GM12865 (cell line): ENCODE data around the gene TM9SF2.

ENCODE experiments used
- DNase-seq: peaks from one replicate; pipeline ENCODE4 v3.0.0; 2010; ENCODE audit warnings: low read depth
- H3K4me3 ChIP-seq: 2 replicates; pipeline ENCODE4 v1.5.1; 2011; ENCODE audit warnings: mild to moderate bottlenecking, low read depth, low read length, control low read depth
- CTCF ChIP-seq: IDR thresholded peaks from 2 replicates; pipeline ENCODE4 v1.5.1; 2011; ENCODE audit warnings: low read length, control low read depth, low read depth, inconsistent platforms; ENCODE audit not compliant: insufficient read depth; ENCODE audit errors: missing control alignments

Gene TM9SF2

GRCh38 chr13:99577934-99578917, 77.0 kb downstream of the TM9SF2 start:
- DNase-seq = peak; percentile 24
- H3K4me3 ChIP-seq = no peak overlapping the region
- no peak for TF ChIP-seq CTCF

GRCh38 chr13:99580500-99581268, 79.4 kb downstream of the TM9SF2 start:
- TF ChIP-seq CTCF = no peak
- H3K4me3 ChIP-seq = no peak overlapping the region
- no peak for DNase-seq

GRCh38 chr13:99582511-99582910, 81.2 kb downstream of the TM9SF2 start:
- no peak for DNase-seq
- no peak for TF ChIP-seq CTCF
- no peak overlapping the region for H3K4me3 ChIP-seq

GRCh38 chr13:99585609-99586008, 84.3 kb downstream of the TM9SF2 start:
- no peak for DNase-seq
- no peak overlapping the region for H3K4me3 ChIP-seq
- TF ChIP-seq CTCF = no peak

GRCh38 chr13:99587021-99587420, 85.7 kb downstream of the TM9SF2 start:
- no peak for TF ChIP-seq CTCF
- no peak overlapping the region for H3K4me3 ChIP-seq
- no peak for DNase-seq

GRCh38 chr13:99587893-99588606, 86.8 kb downstream of the TM9SF2 start:
- no peak for TF ChIP-seq CTCF
- DNase-seq = no peak
- H3K4me3 ChIP-seq = no peak overlapping the region
